Fibroblast of lung (primary cell): ENCODE measurements around the gene HACD2. TPM values are rescaled to one million over a fixed set of nuclear protein-coding genes. Genes with fewer than 3 reads are reported as not detected.

Experiments
- DNase-seq, 2 donors: peaks; one replicate each; pipeline versions ENCODE4 v3.0.0 to v3.0.0-alpha.2; 2010; ENCODE audit warnings: low read depth in 2 of 2
- H2AFZ ChIP-seq: 2 replicates; pipeline ENCODE4 v1.5.1; 2012; ENCODE audit warnings: low read length, control low read depth, inconsistent platforms
- H3K27ac ChIP-seq: 2 replicates; pipeline ENCODE4 v1.5.1; 2011; ENCODE audit warnings: low read length, control low read depth; ENCODE audit not compliant: insufficient read depth
- H3K27me3 ChIP-seq: 2 replicates; pipeline ENCODE4 v1.5.1; 2011; ENCODE audit warnings: mild to moderate bottlenecking, low read length; ENCODE audit not compliant: control insufficient read depth, insufficient read depth
- H3K36me3 ChIP-seq: 2 replicates; pipeline ENCODE4 v1.5.1; 2011; ENCODE audit warnings: low read length; ENCODE audit not compliant: control insufficient read depth, insufficient read depth
- H3K4me1 ChIP-seq: 2 replicates; pipeline ENCODE4 v1.5.1; 2011; ENCODE audit warnings: low read length; ENCODE audit not compliant: control insufficient read depth, insufficient read depth; ENCODE audit errors: extremely low read depth
- H3K4me2 ChIP-seq: 2 replicates; pipeline ENCODE4 v1.5.1; 2011; ENCODE audit warnings: low read length, control low read depth; ENCODE audit not compliant: insufficient read depth; ENCODE audit errors: extremely low read depth
- H3K4me3 ChIP-seq, 4 experiments: fragments of 200-600 bp in 1 of 4; sonication (generic) in 1 of 4; replicated peaks in 1 of 4; 2 replicates each; pipeline ENCODE4 v1.5.1; 2011 to 2016; ENCODE audit warnings: low read length in 4 of 4, low read depth in 3 of 4, mild to moderate bottlenecking in 3 of 4, control low read depth in 2 of 4, inconsistent platforms in 1 of 4, mixed read lengths in 1 of 4; ENCODE audit not compliant: insufficient read depth in 1 of 4; ENCODE audit errors: control extremely low read depth in 1 of 4
- H3K79me2 ChIP-seq: 2 replicates; pipeline ENCODE4 v1.5.1; 2012; ENCODE audit warnings: mild to moderate bottlenecking, low read length, inconsistent platforms; ENCODE audit not compliant: control insufficient read depth, insufficient read depth
- H3K9ac ChIP-seq: 2 replicates; pipeline ENCODE4 v1.5.1; 2011; ENCODE audit warnings: mild to moderate bottlenecking, low read length, control low read depth; ENCODE audit not compliant: insufficient read depth
- H3K9me3 ChIP-seq: 2 replicates; pipeline ENCODE4 v1.5.1; 2012; ENCODE audit warnings: low read depth, low read length; ENCODE audit not compliant: control insufficient read depth, insufficient read depth
- H4K20me1 ChIP-seq: 2 replicates; pipeline ENCODE4 v1.5.1; 2011; ENCODE audit warnings: low read length; ENCODE audit not compliant: control insufficient read depth, insufficient read depth; ENCODE audit errors: extremely low read depth
- EZH2 ChIP-seq: IDR thresholded peaks from 2 replicates; pipeline ENCODE4 v1.5.1; 2012; ENCODE audit warnings: low read length, control low read depth, mild to moderate bottlenecking; ENCODE audit errors: missing control alignments
- polyA plus RNA-seq, 2 donors: library from polyadenylated mRNA; depleted of rRNA in 1 of 2; stranded (reverse) in 1 of 2; unstranded in 1 of 2; fragments of >200 nt; gene quantifications; 2 replicates each; pipeline ENCODE4 v1.2.1, GENCODE V29; 2011 to 2012; ENCODE audit warnings: missing spikeins in 1 of 2
- total RNA-seq: library from RNA; depleted of rRNA; stranded (reverse); fragments of >200 nt; gene quantifications from 2 replicates; pipeline ENCODE4 v1.2.1, GENCODE V29; 2014
- TF ChIP-seq, protein P1 (sequence below), 2 donors: IDR thresholded peaks in 1 of 2; conservative IDR thresholded peaks in 1 of 2; 1 replicate in 1 of 2; 2 replicates in 1 of 2; pipeline ENCODE4 v1.5.1; 2011 to 2012; ENCODE audit warnings: low read length in 2 of 2, control low read depth in 1 of 2, inconsistent platforms in 1 of 2, low read depth in 1 of 2, mild to moderate bottlenecking in 1 of 2

Gene HACD2
- total and polyA plus RNA-seq, 2 donors (not counting 1 experiment from before 2014, with no cell fraction given), result 22.0 to 48.7 TPM

DNA sequence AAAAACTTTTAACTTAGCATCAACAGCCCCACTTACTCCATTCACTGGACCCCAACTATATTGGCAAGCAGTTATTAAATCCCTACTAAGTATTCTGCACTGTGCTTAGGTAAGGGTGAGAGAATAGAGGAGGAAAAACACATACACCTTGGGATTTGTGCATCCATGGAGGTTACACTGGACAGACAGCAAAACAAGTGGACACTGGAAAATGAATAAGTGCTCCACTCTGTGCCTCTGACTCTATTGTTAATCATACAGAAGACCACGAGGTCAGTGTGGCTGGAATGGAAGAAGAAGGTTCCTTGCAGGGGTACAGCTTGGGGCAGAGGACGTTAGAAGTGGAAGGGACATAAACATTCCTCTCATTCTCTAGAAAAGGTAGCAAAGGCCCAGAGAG is 139.2 kb downstream of the HACD2 start:
- no peak overlapping the region for H3K9ac ChIP-seq
- H4K20me1 ChIP-seq, result no peaks in the 10 kb centered on the region
- no peak for DNase-seq
- H3K27ac ChIP-seq, result no peak overlapping the region
- no peak overlapping the region for H3K4me2 ChIP-seq
- H3K79me2 ChIP-seq, result no peaks in the 10 kb centered on the region
- no peak overlapping the region for H2AFZ ChIP-seq
- no peaks in the 10 kb centered on the region for H3K9me3 ChIP-seq
- TF ChIP-seq, protein P1, sequence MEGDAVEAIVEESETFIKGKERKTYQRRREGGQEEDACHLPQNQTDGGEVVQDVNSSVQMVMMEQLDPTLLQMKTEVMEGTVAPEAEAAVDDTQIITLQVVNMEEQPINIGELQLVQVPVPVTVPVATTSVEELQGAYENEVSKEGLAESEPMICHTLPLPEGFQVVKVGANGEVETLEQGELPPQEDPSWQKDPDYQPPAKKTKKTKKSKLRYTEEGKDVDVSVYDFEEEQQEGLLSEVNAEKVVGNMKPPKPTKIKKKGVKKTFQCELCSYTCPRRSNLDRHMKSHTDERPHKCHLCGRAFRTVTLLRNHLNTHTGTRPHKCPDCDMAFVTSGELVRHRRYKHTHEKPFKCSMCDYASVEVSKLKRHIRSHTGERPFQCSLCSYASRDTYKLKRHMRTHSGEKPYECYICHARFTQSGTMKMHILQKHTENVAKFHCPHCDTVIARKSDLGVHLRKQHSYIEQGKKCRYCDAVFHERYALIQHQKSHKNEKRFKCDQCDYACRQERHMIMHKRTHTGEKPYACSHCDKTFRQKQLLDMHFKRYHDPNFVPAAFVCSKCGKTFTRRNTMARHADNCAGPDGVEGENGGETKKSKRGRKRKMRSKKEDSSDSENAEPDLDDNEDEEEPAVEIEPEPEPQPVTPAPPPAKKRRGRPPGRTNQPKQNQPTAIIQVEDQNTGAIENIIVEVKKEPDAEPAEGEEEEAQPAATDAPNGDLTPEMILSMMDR (conservative IDR thresholded peaks at IDR 0.05 in 1 of 2, IDR thresholded peaks at IDR 0.05 in 1 of 2; ENCODE audit: low read depth in 1 of 2, low read length in 2 of 2), result no peak
- TF ChIP-seq EZH2, result no peak
- no peak overlapping the region for H3K4me3 ChIP-seq
- peaks cover 51% of the 10 kb centered on the region for H3K27me3 ChIP-seq
- H3K36me3 ChIP-seq, result no peaks in the 10 kb centered on the region
- no peaks in the 10 kb centered on the region for H3K4me1 ChIP-seq

DNA sequence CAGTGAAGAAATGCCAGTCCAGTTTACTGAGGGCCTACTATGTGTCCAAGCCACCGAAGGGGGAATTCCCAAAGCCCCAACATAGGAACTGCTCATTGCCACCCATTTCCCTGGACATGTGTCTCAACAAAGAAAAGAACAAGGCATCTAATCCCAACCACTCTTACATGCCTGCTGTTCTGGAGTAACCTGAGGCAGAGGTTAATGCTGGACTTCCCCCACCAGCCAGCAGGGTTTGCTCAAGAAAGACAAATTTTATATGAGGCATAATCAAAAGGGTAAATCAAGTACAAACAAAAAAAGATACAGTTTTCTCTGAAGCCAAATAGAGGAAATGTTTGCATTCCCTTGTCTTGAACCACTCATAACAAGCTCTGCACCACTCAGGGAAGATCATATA is 140.1 kb downstream of the HACD2 start:
- Histone ChIP-seq H3K36me3 (no peaks in the 10 kb centered on the region), H2AFZ (no peak overlapping the region), H3K9ac (no peak overlapping the region), H3K79me2 (no peaks in the 10 kb centered on the region), H3K27me3 (peaks cover 45% of the 10 kb centered on the region), H4K20me1 (no peaks in the 10 kb centered on the region), H3K4me1 (no peaks in the 10 kb centered on the region), H3K27ac (no peak overlapping the region), H3K9me3 (no peaks in the 10 kb centered on the region), H3K4me3 (no peak overlapping the region), H3K4me2 (no peak overlapping the region)
- DNase-seq, result no peak
- TF ChIP-seq EZH2, result no peak
- TF ChIP-seq, protein P1 (conservative IDR thresholded peaks at IDR 0.05 in 1 of 2, IDR thresholded peaks at IDR 0.05 in 1 of 2; ENCODE audit: low read depth in 1 of 2, low read length in 2 of 2), result no peak

DNA sequence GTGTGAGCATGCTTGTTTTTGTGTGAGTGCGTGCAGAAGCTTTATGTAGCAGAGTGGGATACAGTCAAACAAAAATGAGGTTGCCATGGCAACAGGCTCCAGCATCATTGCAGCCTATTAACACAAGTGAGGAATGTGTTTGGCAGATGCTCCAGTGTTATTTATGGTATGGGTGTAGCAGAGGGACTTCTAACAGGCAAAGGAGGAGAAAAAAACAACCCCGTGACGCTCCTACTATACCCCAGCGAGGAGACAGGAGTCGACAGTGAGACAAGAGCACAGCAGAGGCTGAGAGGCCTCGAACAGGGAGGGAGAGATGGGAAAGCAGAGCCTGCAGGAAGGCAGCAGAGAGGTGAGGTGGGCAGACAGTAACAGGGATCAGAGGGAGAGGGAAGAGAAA is 140.8 kb downstream of the HACD2 start:
- Histone ChIP-seq H3K9ac (no peak overlapping the region), H3K27ac (no peak overlapping the region), H2AFZ (no peak overlapping the region), H3K79me2 (no peaks in the 10 kb centered on the region), H3K36me3 (no peaks in the 10 kb centered on the region), H3K4me3 (no peak overlapping the region), H3K4me2 (no peak overlapping the region), H3K9me3 (no peaks in the 10 kb centered on the region), H3K4me1 (no peaks in the 10 kb centered on the region), H3K27me3 (peaks cover 45% of the 10 kb centered on the region), H4K20me1 (no peaks in the 10 kb centered on the region)
- TF ChIP-seq, protein P1 (conservative IDR thresholded peaks at IDR 0.05 in 1 of 2, IDR thresholded peaks at IDR 0.05 in 1 of 2; ENCODE audit: low read depth in 1 of 2, low read length in 2 of 2), result no peak
- TF ChIP-seq EZH2, result no peak
- no peak for DNase-seq
